H1 (cell line): ENCODE results near the gene ANO6. TPM values are rescaled to one million over a fixed set of nuclear protein-coding genes. Genes with fewer than 3 reads are reported as not detected.

ENCODE experiments used
- CTCF ChIA-PET: fragments of 300-600 bp; sonication (Branson Sonifier 250); formaldehyde crosslinking; loops from one replicate; lab custom pipeline; 2021; ENCODE audit not compliant: partially characterized antibody; lab: Charles Lee
- POLR2A ChIA-PET: fragments of 300-600 bp; sonication (Branson Sonifier 250); formaldehyde crosslinking; loops from one replicate; lab custom pipeline; 2021; ENCODE audit warnings: inconsistent platforms; ENCODE audit not compliant: partially characterized antibody; lab: Charles Lee
- DNase-seq, 2 experiments: peaks; one replicate each; pipeline versions ENCODE4 v3.0.0 to v3.0.0-alpha.2; 2010 to 2022; ENCODE audit warnings: low spot score in 2 of 2, low read depth in 1 of 2, mixed read lengths in 1 of 2
- FAIRE-seq: peaks from 2 replicates; lab custom pipeline; 2011; peaks lifted over from hg19 to GRCh38; lab: Jason Lieb, UNC
- H2AFZ ChIP-seq: 2 replicates; pipeline ENCODE4 v1.8.1; 2012; ENCODE audit warnings: low read length, inconsistent platforms
- H2AK5ac ChIP-seq: 2 replicates; pipeline ENCODE4 v1.6.1; 2013; ENCODE audit warnings: low read depth, low read length
- H2BK120ac ChIP-seq: replicated peaks from 2 replicates; pipeline ENCODE3; 2013; ENCODE audit warnings: low read depth, low read length, inconsistent platforms
- H2BK12ac ChIP-seq: 2 replicates; pipeline ENCODE4 v1.6.1; 2013; ENCODE audit warnings: low read depth, low read length
- H2BK15ac ChIP-seq: 2 replicates; pipeline ENCODE4 v1.6.1; 2013; ENCODE audit warnings: low read length
- H2BK20ac ChIP-seq: 2 replicates; pipeline ENCODE4 v1.6.1; 2013; ENCODE audit warnings: low read length
- H2BK5ac ChIP-seq: 2 replicates; pipeline ENCODE4 v1.6.1; 2013; ENCODE audit warnings: low read depth, low read length
- H3K14ac ChIP-seq: 2 replicates; pipeline ENCODE4 v1.6.1; 2013; ENCODE audit warnings: inconsistent platforms; ENCODE audit not compliant: insufficient read length
- H3K18ac ChIP-seq: 2 replicates; pipeline ENCODE4 v1.6.1; 2013; ENCODE audit warnings: low read length; ENCODE audit errors: extremely low read depth
- H3K23ac ChIP-seq: 2 replicates; pipeline ENCODE4 v1.6.1; 2013; ENCODE audit warnings: inconsistent platforms; ENCODE audit not compliant: insufficient read length
- H3K23me2 ChIP-seq: 2 replicates; pipeline ENCODE4 v1.6.1; 2013; ENCODE audit warnings: low read depth, low read length
- H3K27ac ChIP-seq: 2 replicates; pipeline ENCODE4 v1.6.1; 2011; ENCODE audit warnings: low read depth, low read length, inconsistent platforms
- H3K27me3 ChIP-seq, 4 experiments: replicated peaks in 1 of 4; 1 replicate in 1 of 4; 2 replicates in 3 of 4; pipeline versions ENCODE4 v1.6.1 to v1.8.1; 2011 to 2013; ENCODE audit warnings: low read length in 3 of 4, mild to moderate bottlenecking in 3 of 4, inconsistent platforms in 2 of 4, mixed read lengths in 2 of 4, moderate library complexity in 1 of 4; ENCODE audit not compliant: control insufficient read depth in 3 of 4, insufficient read depth in 3 of 4; ENCODE audit errors: extremely low read depth in 1 of 4
- H3K36me3 ChIP-seq, 4 experiments: 2 replicates each; pipeline versions ENCODE4 v1.6.1 to v1.8.1; 2011 to 2013; ENCODE audit warnings: mild to moderate bottlenecking in 4 of 4, low read length in 3 of 4, moderate library complexity in 2 of 4, control low read depth in 1 of 4, inconsistent platforms in 1 of 4; ENCODE audit not compliant: insufficient read depth in 4 of 4, control insufficient read depth in 2 of 4
- H3K4ac ChIP-seq: replicated peaks from 2 replicates; pipeline ENCODE3; 2013; ENCODE audit warnings: low read length, low read depth, mixed read lengths, inconsistent platforms; ENCODE audit not compliant: insufficient read length
- H3K4me1 ChIP-seq, 4 experiments: replicated peaks in 1 of 4; 1 replicate in 1 of 4; 2 replicates in 3 of 4; pipeline versions ENCODE4 v1.6.1 to v1.8.1; 2011 to 2013; ENCODE audit warnings: low read length in 3 of 4, inconsistent platforms in 2 of 4, mixed read lengths in 1 of 4; ENCODE audit not compliant: insufficient read depth in 4 of 4, control insufficient read depth in 3 of 4
- H3K4me2 ChIP-seq, 2 experiments: 2 replicates each; pipeline versions ENCODE4 v1.6.1 to v1.8.1; 2011 to 2013; ENCODE audit warnings: low read depth in 2 of 2, low read length in 2 of 2, control low read depth in 1 of 2, inconsistent platforms in 1 of 2, mild to moderate bottlenecking in 1 of 2; ENCODE audit not compliant: insufficient read depth in 1 of 2
- H3K4me3 ChIP-seq, 4 experiments: fragments of 200-600, 300-600 bp in 1 of 4; sonication (generic), shearing (Covaris generic), sonication (Bioruptor Twin) in 1 of 4; 2 replicates each; pipeline versions ENCODE4 v1.5.1 to v1.8.1; 2011 to 2016; ENCODE audit warnings: low read length in 4 of 4, low read depth in 3 of 4, control low read depth in 2 of 4, inconsistent platforms in 2 of 4, mild to moderate bottlenecking in 2 of 4, mixed read lengths in 1 of 4, moderate library complexity in 1 of 4; ENCODE audit not compliant: insufficient read depth in 2 of 4; ENCODE audit errors: extremely low read depth in 1 of 4
- H3K56ac ChIP-seq: replicated peaks from 2 replicates; pipeline ENCODE3; 2013; ENCODE audit warnings: low read depth, mild to moderate bottlenecking, mixed read lengths, low read length, inconsistent platforms; ENCODE audit not compliant: insufficient read length
- H3K79me1 ChIP-seq: 2 replicates; pipeline ENCODE4 v1.6.1; 2013; ENCODE audit warnings: low read depth, low read length, control low read depth
- H3K79me2 ChIP-seq, 2 experiments: 2 replicates each; pipeline versions ENCODE4 v1.6.1 to v1.8.1; 2012 to 2013; ENCODE audit warnings: low read length in 2 of 2, mild to moderate bottlenecking in 2 of 2, inconsistent platforms in 1 of 2; ENCODE audit not compliant: insufficient read depth in 2 of 2, control insufficient read depth in 1 of 2
- H3K9ac ChIP-seq, 4 experiments: replicated peaks in 1 of 4; 1 replicate in 1 of 4; 2 replicates in 3 of 4; pipeline versions ENCODE4 v1.6.1 to v1.8.1; 2011 to 2013; ENCODE audit warnings: low read depth in 3 of 4, low read length in 3 of 4, control low read depth in 2 of 4, mild to moderate bottlenecking in 2 of 4, moderate library complexity in 2 of 4, inconsistent platforms in 1 of 4; ENCODE audit errors: extremely low read depth in 1 of 4
- H3K9me3 ChIP-seq, 2 experiments: 2 replicates each; pipeline versions ENCODE4 v1.6.1 to v1.8.1; 2012 to 2013; ENCODE audit warnings: mild to moderate bottlenecking in 2 of 2, moderate library complexity in 2 of 2, control low read depth in 1 of 2, inconsistent platforms in 1 of 2, low read depth in 1 of 2, low read length in 1 of 2, mixed read lengths in 1 of 2; ENCODE audit not compliant: insufficient read depth in 2 of 2
- H4K20me1 ChIP-seq, 2 experiments: replicated peaks in 1 of 2; 2 replicates each; pipeline versions ENCODE3 to v1.8.1; 2011 to 2013; ENCODE audit warnings: inconsistent platforms in 2 of 2, low read length in 2 of 2, mild to moderate bottlenecking in 1 of 2; ENCODE audit not compliant: insufficient read depth in 2 of 2, control insufficient read depth in 1 of 2
- H4K5ac ChIP-seq: 2 replicates; pipeline ENCODE4 v1.6.1; 2013; ENCODE audit warnings: low read length, low read depth, mixed read lengths, inconsistent platforms; ENCODE audit not compliant: insufficient read length
- H4K8ac ChIP-seq: 2 replicates; pipeline ENCODE4 v1.8.0; 2013; ENCODE audit warnings: mild to moderate bottlenecking, moderate library complexity, low read length, inconsistent platforms; ENCODE audit not compliant: insufficient read depth; ENCODE audit errors: extremely low read depth
- H4K91ac ChIP-seq: replicated peaks from 2 replicates; pipeline ENCODE3; 2013; ENCODE audit warnings: low read length, mixed read lengths, inconsistent platforms; ENCODE audit not compliant: insufficient read length
- JUND ChIP-seq: IDR thresholded peaks from 2 replicates; pipeline ENCODE4 v1.6.1; 2011; ENCODE audit warnings: mild to moderate bottlenecking, improper control_type of control experiment, low read length
- KDM5A ChIP-seq: fragments of 200-600 bp; IDR thresholded peaks from 2 replicates; pipeline ENCODE4 v1.7.1; 2012; ENCODE audit warnings: mild to moderate bottlenecking, low read length, inconsistent platforms, mixed read lengths
- RNF2 ChIP-seq: fragments of 200-900, 300-1000 bp; sonication (generic); IDR thresholded peaks from 2 replicates; pipeline ENCODE4 v1.7.1; 2016; ENCODE audit warnings: borderline replicate concordance, low read depth, mild to moderate bottlenecking, antibody characterized with exemption, low read length; ENCODE audit not compliant: poor library complexity, severe bottlenecking; ENCODE audit errors: missing control alignments
- SIN3A ChIP-seq, 2 experiments: IDR thresholded peaks in 1 of 2; conservative IDR thresholded peaks in 1 of 2; 2 replicates each; pipeline ENCODE4 v1.6.1; 2011 to 2012; ENCODE audit warnings: low read length in 2 of 2, improper control_type of control experiment in 1 of 2, low read depth in 1 of 2, mild to moderate bottlenecking in 1 of 2
- SIRT6 ChIP-seq: IDR thresholded peaks from one replicate; pipeline ENCODE4 v1.7.1; 2012; ENCODE audit warnings: low read length, inconsistent platforms
- SIX5 ChIP-seq: IDR thresholded peaks from 2 replicates; pipeline ENCODE4 v1.6.1; 2011; ENCODE audit warnings: mild to moderate bottlenecking, low read depth, low read length
- SP1 ChIP-seq: IDR thresholded peaks from 2 replicates; pipeline ENCODE4 v1.6.1; 2011; ENCODE audit warnings: low read depth, low read length
- SRF ChIP-seq: IDR thresholded peaks from 2 replicates; pipeline ENCODE4 v1.6.1; 2011; ENCODE audit warnings: mild to moderate bottlenecking, low read depth, low read length, moderate library complexity
- TAF1 ChIP-seq: IDR thresholded peaks from 2 replicates; pipeline ENCODE4 v1.6.1; 2011; ENCODE audit warnings: mild to moderate bottlenecking, low read depth, low read length
- YY1 ChIP-seq: IDR thresholded peaks from 2 replicates; pipeline ENCODE4 v1.6.1; 2011; ENCODE audit warnings: low read depth, mild to moderate bottlenecking, low read length
- ZNF274 ChIP-seq: IDR thresholded peaks from 2 replicates; pipeline ENCODE4 v1.7.0; 2012; ENCODE audit warnings: low read length, borderline replicate concordance; ENCODE audit errors: extremely low read depth
- WGBS, 2 experiments: shearing (Covaris generic) in 1 of 2; methylation state at CpG; one replicate each; pipeline versions ENCODE4 v1.1.6 to v1.1.7; 2013 to 2015; ENCODE audit warnings: low lambda C conversion rate in 2 of 2, mixed read lengths in 2 of 2, inconsistent platforms in 1 of 2, low coverage in 1 of 2, missing lambda C conversion rate in 1 of 2; ENCODE audit not compliant: insufficient replicate concordance in 2 of 2, insufficient coverage in 1 of 2, insufficient read length in 1 of 2; ENCODE audit errors: extremely low coverage in 1 of 2, missing lambda C conversion rate in 1 of 2; 5-methylcytosine and 5-hydroxymethylcytosine counted together
- polyA plus RNA-seq, 7 experiments: library from polyadenylated mRNA; depleted of rRNA in 3 of 7; stranded (reverse) in 5 of 7; unstranded in 2 of 7; fragments of >200 nt in 5 of 7; fragments of 200-250 nt in 2 of 7; gene quantifications; 1 replicate in 5 of 7; 2 replicates in 1 of 7; 4 replicates in 1 of 7; pipeline versions ENCODE4 v1.2.1 to v1.2.3, GENCODE V29; 2011 to 2013; ENCODE audit warnings: missing spikeins in 2 of 7, mixed read lengths in 2 of 7
- total RNA-seq: library from RNA; stranded (reverse); fragmentation: NEBNext Ultra II Directional; extraction: Animal tissue kit (Norgen Biotek cat#: 25700); gene quantifications from 2 replicates; pipeline ENCODE4 v1.2.1, GENCODE V29; 2021

ANO6 gene
- total and polyA plus RNA-seq, 2 of the 8 experiments (the other 6 are each of a cell fraction or from before 2014, with no cell fraction given) = 15.1 to 39.7 TPM

GRCh38 chr12:45289245-45290215 lies 73.6 kb downstream of the ANO6 start:
- Histone ChIP-seq H3K4me1 (peaks cover under 1 to 6% (median 3%) of the 10 kb centered on the region in 4 experiments; a peak in 4 of 7 replicates), H3K79me1 (no peaks in the 10 kb centered on the region; the same call in 1 of the 2 replicates), H3K14ac (no peak overlapping the region), H3K4me3 (no peak overlapping the region), H4K5ac (no peak overlapping the region), H2BK5ac (no peak overlapping the region), H3K4me2 (no peak overlapping the region), H3K27ac (no peak overlapping the region), H3K23ac (no peak overlapping the region), H3K4ac (no peak overlapping the region), H3K23me2 (no peaks in the 10 kb centered on the region), H3K9ac (no peak overlapping the region), H2BK15ac (no peak overlapping the region), H2AFZ (no peak overlapping the region), H3K36me3 (no peaks in the 10 kb centered on the region), H2BK20ac (no peak overlapping the region), H3K79me2 (peaks cover 0 to 14% of the 10 kb centered on the region in 2 experiments; a peak in 1 of 4 replicates), H2BK120ac (no peak overlapping the region), H3K18ac (no peak overlapping the region), H3K27me3 (no peaks in the 10 kb centered on the region), H3K56ac (no peak overlapping the region), H4K91ac (no peak overlapping the region), H3K9me3 (no peaks in the 10 kb centered on the region), H2AK5ac (no peak overlapping the region), H4K20me1 (peaks cover 2% of the 10 kb centered on the region in 2 experiments), H4K8ac (no peak overlapping the region), H2BK12ac (no peak overlapping the region)
- 83% methylated on average over 4 of the region's 4 CpGs; no CpG with 5 or more reads in 1 of the 2 experiments for whole genome bisulfite sequencing, 2 experiments
- FAIRE-seq (no peak), DNase-seq (no peak)
- POLR2A ChIA-PET = interaction anchor here (1.2 kb wide), 1 partner anchor 21 kb away, joined by 3 read pairs; no protein-coding TSS in a partner anchor
- CTCF ChIA-PET = interaction anchor here (2.8 kb wide), 1 partner anchor 21 kb away, joined by 13 read pairs; no protein-coding TSS in a partner anchor
- TF ChIP-seq SRF (no peak), KDM5A (no peak), TAF1 (no peak), SIX5 (no peak), SIRT6 (no peak), YY1 (no peak), ZNF274 (no peak), SIN3A (conservative IDR thresholded peaks at IDR 0.05 in 1 of 2, IDR thresholded peaks at IDR 0.05 in 1 of 2; ENCODE audit: low read depth in 1 of 2, low read length in 2 of 2) (no peak), SP1 (no peak), JUND (no peak), RNF2 (no peak)
